Midbrain (tissue), 1 donor: Measurements from ENCODE around the gene ELOVL6.
"Not testable (repeated sequence)": the region's sequence is repeated elsewhere in the genome, so short reads cannot be mapped to it uniquely, and the experiment has no call there.

ENCODE experiments used
- DNase-seq: peaks from one replicate; lab custom pipeline; 2025; lab: John Stamatoyannopoulos, UW

Gene ELOVL6

GRCh38 chr4:110196871-110197528 lies 1.4 kb downstream of the ELOVL6 start:
- peak; percentile 58 for DNase-seq

GRCh38 chr4:110196206-110196870 lies 2.1 kb downstream of the ELOVL6 start:
- DNase-seq = peak; percentile 51

GRCh38 chr4:110195561-110196205 lies 2.7 kb downstream of the ELOVL6 start:
- no peak for DNase-seq

- peak; percentile 92 for DNase-seq
Measured at GRCh38 chr4:110193822-110194761, 4.3 kb downstream of the ELOVL6 start.

GRCh38 chr4:110193287-110193686 lies 5.1 kb downstream of the ELOVL6 start:
- DNase-seq = not testable (repeated sequence)

GRCh38 chr4:110190249-110190648 lies 8.2 kb downstream of the ELOVL6 start:
- no peak for DNase-seq

- no peak for DNase-seq
Measured at GRCh38 chr4:110188113-110188512, 10.3 kb downstream of the ELOVL6 start.

- no peak for DNase-seq
Measured at GRCh38 chr4:110184791-110185155, 13.6 kb downstream of the ELOVL6 start.

- DNase-seq = no peak
Measured at GRCh38 chr4:110184140-110184790, 14.2 kb downstream of the ELOVL6 start.

- no peak for DNase-seq
Measured at GRCh38 chr4:110183643-110184042, 14.8 kb downstream of the ELOVL6 start.

GRCh38 chr4:110183058-110183457 lies 15.4 kb downstream of the ELOVL6 start:
- no peak for DNase-seq

- no peak for DNase-seq
Measured at GRCh38 chr4:110181890-110182289, 16.5 kb downstream of the ELOVL6 start.

GRCh38 chr4:110175634-110176033 lies 22.8 kb downstream of the ELOVL6 start:
- DNase-seq = no peak

GRCh38 chr4:110172972-110173371 lies 25.4 kb downstream of the ELOVL6 start:
- no peak for DNase-seq

GRCh38 chr4:110171971-110172370 lies 26.4 kb downstream of the ELOVL6 start:
- no peak for DNase-seq

GRCh38 chr4:110170861-110171260 lies 27.6 kb downstream of the ELOVL6 start:
- DNase-seq = no peak

- DNase-seq = no peak
Measured at GRCh38 chr4:110165382-110166286, 32.8 kb downstream of the ELOVL6 start.

- DNase-seq = no peak
Measured at GRCh38 chr4:110164856-110165255, 33.6 kb downstream of the ELOVL6 start.

- DNase-seq = no peak
Measured at GRCh38 chr4:110164251-110164650, 34.2 kb downstream of the ELOVL6 start.

- DNase-seq = no peak
Measured at GRCh38 chr4:110163327-110164069, 34.9 kb downstream of the ELOVL6 start.
